H4 (cell line): ENCODE data around the gene POU5F1. TPM values are rescaled to one million over a fixed set of nuclear protein-coding genes. Genes with fewer than 3 reads are reported as not detected.
A peak's percentile ranks its signal among the peaks of the same experiment; 100 is the strongest.

Source experiments
- DNase-seq: peaks from one replicate; pipeline ENCODE4 v3.0.0-alpha.2; 2015; ENCODE audit warnings: low spot score
- total RNA-seq: library from RNA; depleted of rRNA; stranded (reverse); fragments of >200 nt; shearing (Covaris generic); gene quantifications from 2 replicates; pipeline ENCODE4 v1.2.3, GENCODE V29; 2014

The POU5F1 gene
- total RNA-seq, 1 experiment from 2014 or later = not detected

GRCh38 chr6:31140643-31141042 lies 29.8 kb downstream of the POU5F1 start:
- DNase-seq = no peak

DNA sequence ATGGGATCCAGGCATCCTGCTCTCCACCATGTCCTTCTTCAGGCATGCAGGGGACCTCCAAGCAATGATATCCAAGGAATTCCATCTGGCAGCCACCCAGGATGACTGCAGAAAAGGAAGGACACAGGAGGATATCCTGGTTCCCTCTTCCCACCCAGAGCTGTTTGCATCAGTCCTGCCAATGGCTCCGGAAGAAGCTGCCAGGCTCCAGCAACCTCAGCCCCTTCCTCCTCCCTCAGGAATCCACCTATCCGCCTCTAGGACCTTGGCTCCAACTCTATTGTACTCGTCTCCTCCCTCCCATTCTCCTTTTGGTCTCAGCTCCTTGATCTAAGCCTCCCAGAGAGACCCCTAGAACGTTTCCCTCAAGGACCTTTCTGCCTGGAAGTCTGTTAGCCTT lies 30.9 kb downstream of the POU5F1 start:
- no peak for DNase-seq

- no peak for DNase-seq
Observed at GRCh38 chr6:31138982-31139381, 31.5 kb downstream of the POU5F1 start, which contains the start of gene PSORS1C2. TSS of gene PSORS1C2 (minus strand) at chr6:31139066. CDS start at chr6:31139026, 40 bp downstream.

DNA sequence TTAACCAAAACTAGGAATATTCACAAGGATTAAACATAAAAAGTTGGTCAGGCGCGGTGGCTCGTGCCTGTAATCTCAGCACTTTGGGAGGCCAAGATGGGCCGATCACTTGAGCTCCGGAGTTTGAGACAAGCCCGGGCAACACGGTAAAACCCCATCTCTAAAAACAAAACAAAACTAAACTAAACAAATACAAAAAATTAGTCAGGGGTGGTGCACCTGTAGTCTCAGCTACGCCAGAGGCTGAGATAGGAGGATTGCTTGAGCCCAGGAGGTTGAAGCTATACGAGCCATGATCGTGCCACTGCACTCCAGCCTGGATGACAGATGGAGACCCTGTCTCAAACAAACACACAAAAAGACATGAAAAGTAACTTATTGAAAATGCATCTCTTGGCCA lies 34.8 kb downstream of the POU5F1 start:
- DNase-seq = no peak

- DNase-seq = no peak
Observed at GRCh38 chr6:31132806-31133205, 37.7 kb downstream of the POU5F1 start.

- DNase-seq = no peak
Observed at GRCh38 chr6:31131595-31131994, 38.9 kb downstream of the POU5F1 start.

DNA sequence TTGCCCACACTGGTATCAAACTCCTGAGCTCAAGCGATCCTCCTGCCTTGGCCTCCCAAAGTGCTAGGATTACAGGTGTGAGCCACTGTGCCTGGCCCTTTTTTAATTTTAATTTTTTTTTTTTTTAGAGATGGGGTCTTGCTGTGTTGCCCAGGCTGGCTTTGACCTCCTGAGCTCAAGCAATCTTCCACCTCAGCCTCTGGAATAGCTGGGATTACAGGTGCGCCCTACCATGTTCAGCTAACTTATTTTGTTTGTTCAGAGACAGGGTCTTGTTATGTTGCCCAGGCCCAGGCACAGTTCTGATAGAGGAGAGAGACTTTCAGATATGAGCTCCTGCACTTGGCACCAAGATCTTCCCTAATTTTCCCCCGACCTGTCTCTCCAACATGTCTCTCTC lies 39.7 kb downstream of the POU5F1 start:
- DNase-seq = no peak

DNA sequence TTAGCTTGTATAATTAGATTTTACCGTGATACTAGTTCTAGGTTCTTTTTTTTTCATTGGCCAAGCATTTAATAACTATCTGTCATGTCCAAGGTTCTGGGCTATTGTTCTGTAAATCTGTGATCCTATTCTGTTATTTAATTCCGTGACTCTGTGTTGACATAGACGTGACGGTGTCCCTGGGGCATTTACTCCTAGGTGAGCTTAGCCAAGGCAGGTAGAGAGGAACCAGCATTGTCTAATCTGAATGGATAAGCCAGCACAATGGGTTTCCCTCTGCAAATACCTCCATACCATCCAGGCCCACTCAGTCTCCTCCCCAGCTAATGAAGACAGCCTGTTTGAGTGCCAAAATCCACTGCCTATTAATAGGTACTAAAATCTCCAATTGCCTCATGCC lies 41.4 kb downstream of the POU5F1 start:
- no peak for DNase-seq

DNA sequence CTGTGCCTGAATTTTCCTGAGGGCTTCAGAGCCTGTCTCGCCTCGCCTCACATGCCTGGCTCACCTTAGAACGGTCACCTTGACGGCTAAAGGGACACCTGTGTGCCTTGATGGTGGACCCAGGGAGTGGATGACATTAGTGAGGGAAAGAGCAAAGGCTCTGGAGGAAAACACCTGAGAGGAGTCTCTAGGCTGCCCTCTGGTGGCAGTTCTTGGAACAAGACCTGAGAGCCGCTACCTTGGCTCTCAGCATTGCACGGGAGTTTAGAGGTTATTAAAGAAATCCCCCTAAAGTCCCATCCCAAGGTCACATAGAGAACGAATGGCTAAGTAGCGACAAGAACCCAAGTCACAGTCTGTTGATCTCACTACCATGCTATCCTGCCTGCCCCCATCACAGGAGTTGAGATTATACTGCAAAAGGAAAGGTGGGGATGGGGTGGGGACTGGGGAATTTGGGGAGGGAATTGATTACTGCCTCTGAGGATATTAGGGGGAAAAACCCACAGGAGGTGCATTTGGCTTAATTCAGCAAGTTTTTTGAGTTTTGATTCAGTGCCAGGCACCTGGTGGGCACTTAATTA lies 42.3 kb downstream of the POU5F1 start:
- peak; percentile 29 for DNase-seq

GRCh38 chr6:31126396-31127175 lies 43.9 kb downstream of the POU5F1 start:
- no peak for DNase-seq

DNA sequence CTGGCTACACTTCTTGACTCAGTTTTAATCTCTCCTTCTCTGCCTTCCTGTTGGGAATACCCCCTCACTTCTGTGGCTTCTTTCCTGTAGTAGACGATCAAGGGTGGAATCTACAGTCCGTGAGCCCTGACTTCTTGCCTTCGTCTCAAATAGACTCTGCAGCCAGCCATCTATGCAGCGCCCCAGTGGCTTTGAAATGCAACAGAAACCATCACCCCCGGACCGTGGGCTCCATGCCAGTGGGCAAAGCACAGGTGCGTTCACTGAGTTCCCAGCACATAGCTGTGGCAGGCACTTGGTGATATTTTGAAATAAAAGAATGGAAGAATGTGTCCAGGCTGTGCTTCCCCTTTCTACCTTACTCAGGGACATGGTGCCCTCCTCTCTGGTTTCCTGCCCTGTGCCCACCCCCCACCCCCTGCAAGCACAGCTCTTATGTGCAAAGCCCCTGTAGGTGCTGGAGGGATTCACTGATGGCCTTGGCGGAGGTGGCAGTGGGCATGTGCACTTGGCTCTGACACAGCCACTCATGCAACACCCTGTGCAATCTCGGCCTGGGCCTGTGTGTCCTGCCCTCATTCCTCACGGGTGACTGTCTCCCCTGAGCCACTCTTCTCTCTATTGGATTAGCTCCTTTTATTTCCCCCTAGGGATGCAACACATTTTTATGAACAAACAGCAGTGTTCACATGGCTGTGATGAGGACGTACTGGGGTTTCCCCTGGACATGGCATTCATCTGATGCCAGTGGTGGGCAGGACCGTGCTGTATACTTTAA lies 44.7 kb downstream of the POU5F1 start:
- DNase-seq = no peak

- DNase-seq = no peak
Observed at GRCh38 chr6:31125162-31125561, 45.3 kb downstream of the POU5F1 start.

- peak; percentile 92 for DNase-seq
Observed at GRCh38 chr6:31122791-31123706, 47.4 kb downstream of the POU5F1 start.

DNA sequence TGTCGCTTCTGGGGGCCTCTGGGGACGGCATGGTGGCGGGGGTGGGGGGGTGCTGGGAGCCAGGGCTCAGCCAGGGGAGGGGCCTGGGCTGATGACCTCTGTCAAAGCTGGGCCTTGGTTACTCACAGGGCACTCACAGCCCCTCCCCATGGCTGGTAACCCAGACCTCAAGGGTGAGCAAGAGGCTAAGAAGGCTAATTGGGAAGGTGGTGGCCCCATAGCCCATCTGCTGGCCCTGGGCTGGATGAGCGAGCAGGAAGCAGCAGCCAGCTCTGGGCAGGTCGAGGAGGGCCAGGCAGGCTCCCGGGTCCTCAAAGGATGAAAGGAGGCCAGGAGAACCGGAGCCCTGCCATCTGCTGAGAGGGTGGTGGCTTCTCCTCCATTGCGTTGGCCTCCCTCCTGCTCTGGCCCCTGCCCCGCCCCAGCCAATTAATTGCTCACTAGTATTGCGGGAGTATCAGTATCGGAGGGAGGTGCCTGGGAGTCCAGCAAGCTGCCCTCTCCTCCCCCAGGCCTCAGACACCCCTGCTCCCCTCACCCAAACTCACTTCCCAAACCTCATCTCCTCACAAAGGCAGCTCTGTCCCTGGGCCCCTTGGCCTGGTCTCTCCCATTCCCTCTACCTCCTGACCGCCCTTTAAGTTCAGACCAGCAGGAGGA lies 49.2 kb downstream of the POU5F1 start:
- no peak for DNase-seq

DNA sequence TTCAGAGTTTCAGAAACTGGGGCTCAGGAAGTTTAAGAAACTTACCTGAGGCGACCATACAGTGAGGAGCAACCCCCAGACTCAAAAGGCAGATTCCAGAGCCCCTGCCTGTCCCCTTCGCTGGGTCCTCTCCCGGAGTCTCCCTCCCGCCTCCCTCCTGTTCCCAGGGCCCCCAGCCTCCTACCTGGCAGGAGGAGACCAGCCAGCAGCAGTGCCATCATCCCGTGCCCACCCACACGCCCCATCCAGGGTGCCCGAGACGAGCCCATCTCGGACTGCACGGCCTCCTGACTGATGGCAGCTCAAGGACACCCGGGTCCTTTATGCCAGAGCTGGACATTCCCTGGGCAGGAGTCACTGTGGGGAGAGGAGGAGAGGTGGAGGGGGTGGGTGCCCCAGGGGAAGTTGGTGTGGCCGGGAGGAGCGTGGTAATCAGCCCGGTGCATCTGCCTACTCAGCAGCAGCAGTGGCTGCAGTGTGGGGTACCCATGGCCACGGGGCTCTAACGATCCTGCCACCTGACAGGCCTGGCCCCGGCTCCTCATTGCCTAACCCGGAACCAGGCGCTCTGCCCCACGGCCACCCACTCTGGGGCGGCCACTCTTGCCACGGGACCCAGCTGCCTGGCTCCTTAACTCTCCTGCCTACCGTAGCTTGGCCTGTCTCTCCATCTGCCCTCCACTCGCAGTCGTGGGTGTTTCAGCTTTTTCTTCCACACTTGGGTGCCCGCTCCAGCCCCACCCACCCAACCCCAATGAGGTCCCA lies 50.1 kb downstream of the POU5F1 start, which contains the start of gene CDSN:
Gene CDSN, minus strand, starts transcription at position 296 of the 765 bp plus-strand sequence. Its CDS starts 27 bp downstream, at position 269.
- DNase-seq = no peak

DNA sequence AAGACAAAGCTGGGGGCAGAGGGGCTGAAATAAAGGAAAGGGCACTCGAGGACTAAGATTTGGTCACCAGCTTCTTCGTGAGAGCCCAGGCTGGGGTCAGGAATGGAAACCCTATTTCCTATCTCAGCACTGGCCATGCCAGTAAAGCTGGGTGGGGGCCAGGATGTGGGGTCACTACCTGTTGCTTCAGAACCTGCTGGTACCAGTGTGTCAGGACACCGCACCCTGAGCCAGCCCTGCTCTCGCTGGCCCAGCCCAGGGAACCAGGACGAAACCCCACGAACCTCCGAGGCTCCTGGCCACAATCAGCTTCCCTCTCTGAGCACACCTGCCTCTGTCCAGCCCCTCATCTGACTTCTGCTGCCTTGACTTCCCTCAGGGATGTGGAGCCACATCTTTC lies 52.3 kb downstream of the POU5F1 start:
- DNase-seq = no peak

DNA sequence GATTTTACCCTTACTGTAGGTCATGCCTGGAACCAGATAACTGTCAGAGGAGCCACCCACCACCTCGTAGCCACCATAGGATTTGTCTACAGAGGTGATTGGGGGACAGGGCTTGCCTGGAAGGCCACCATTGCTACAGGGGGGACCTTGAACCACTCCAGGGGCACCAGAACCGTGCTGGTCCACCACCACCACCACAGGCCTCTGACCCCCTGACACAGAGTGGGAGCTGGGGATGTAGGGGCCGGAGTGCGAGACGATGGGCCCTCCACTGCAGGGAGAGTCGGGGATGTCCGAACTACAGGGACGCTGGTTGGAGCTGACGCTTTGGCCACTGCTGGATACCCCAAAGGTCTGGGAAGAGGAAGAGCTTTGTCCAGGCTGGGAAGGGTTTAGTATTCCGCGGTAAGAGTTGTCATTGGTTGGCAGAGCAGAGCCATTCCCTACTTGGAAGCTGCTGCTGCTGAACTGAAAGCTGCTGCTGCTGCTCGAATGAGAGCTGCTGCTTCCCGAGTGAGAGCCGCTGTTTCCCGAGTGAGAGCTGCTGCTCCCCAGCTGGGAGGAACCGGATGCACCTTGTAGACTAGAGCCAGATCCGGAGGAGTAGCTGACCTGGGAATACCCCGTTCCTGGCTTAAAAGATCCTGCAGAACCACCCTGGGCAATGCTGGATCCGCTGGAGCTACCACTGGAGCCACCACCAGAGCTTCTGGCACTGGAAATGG lies 53.7 kb downstream of the POU5F1 start:
- no peak for DNase-seq

GRCh38 chr6:31115941-31116560 lies 54.4 kb downstream of the POU5F1 start:
- no peak for DNase-seq
